HG02759 (cell line): ENCODE data around the gene HERPUD2.
"Not testable (repeated sequence)": the region's sequence is repeated elsewhere in the genome, so short reads cannot be mapped to it uniquely, and the experiment has no call there.

ENCODE experiments used
- ATAC-seq: cut with Tn5 transposase; IDR thresholded peaks from one replicate; pipeline ENCODE4 v1.9.1; 2021; ENCODE audit warnings: mild to moderate bottlenecking, moderate library complexity; ENCODE audit not compliant: unreplicated experiment

HERPUD2 gene

GRCh38 chr7:35714862-35715261 is 19.9 kb upstream of the HERPUD2 start:
- no peak for ATAC-seq

DNA sequence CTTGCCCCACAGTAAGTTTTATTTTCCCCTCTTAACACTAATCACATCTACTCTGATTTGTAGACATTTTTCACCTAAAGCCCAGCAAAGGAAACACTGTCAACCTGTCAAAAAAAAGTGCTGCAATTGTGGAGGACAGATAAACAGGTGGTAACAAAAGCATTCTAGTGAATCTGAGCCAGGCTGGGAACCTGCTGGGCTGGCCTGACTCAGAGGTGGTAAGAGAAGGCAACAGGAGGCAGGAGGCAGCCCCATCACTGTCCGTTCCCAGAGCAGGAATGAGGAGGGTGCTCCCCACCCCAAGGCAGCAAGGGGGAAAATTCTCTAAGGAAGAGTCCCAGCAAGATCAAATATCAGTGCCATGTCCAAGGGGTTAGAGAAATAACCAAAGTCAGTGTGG is 19.5 kb upstream of the HERPUD2 start:
- ATAC-seq = no peak

DNA sequence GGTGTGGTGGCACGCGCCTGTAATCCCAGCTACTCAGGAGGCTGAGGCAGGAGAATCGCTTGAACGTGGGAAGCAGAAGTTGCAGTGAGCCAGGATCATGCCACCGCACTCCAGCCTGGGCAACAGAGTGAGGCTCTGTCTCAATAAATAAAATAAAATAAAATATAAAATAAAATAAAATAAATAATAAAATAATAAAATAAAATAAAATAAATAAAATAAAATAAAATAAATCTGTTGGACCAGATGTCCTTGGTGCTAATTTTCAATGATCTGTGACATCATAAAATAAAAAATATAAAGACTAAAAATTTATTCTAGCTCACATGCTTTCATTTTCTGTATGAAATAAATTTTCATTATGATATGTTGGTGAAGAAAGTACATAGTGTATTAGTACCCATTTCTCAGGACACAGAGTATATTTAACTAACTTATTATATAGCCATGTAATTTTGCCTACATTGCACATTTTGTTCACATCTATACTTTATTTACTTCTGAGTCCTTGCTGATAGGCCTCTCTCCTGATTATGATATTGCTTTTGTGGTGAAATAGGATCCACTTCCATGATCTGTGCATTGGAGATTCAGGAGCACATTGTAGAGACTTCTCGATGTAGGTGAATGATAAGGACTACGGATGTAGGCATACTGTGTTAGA is 17.8 kb upstream of the HERPUD2 start:
- ATAC-seq = no peak

- ATAC-seq = no peak
Measured at GRCh38 chr7:35707422-35707821, 12.5 kb upstream of the HERPUD2 start.

GRCh38 chr7:35705932-35706461 is 11.1 kb upstream of the HERPUD2 start:
- ATAC-seq = no peak

GRCh38 chr7:35704261-35704660 is 9.3 kb upstream of the HERPUD2 start:
- no peak for ATAC-seq

- no peak for ATAC-seq
Measured at GRCh38 chr7:35702541-35702940, 7.6 kb upstream of the HERPUD2 start.

DNA sequence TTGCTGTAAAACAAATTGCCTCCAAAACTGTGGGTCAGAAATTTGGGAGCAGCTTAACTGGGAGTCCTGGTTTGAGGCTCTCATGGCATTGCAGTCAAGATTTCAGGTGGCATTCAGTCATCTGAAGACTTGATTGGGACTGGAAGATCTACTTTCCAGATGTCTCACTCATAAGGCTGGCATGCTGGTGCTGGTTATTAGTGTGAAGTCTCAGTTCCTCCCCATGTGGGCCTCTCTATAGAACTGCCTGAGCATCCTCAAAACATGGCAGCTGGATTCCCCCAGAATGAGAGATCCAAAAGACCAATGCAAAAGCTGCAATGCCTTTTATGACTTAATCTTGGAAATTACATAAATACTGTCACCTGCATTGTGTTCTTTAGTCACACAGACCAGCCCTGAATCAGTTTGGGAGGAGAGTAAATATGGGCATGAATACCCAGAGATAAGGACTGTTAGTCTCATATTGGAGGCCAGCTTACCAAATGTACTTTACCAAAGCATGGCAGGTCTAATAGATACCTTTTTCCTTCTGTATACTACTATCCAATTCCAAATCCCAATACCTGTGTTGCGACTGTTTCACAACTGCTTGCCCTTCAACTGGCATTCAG is 6.5 kb upstream of the HERPUD2 start:
- ATAC-seq = peak; percentile 82

- ATAC-seq = no peak
Measured at GRCh38 chr7:35700865-35701264, 5.9 kb upstream of the HERPUD2 start.

DNA sequence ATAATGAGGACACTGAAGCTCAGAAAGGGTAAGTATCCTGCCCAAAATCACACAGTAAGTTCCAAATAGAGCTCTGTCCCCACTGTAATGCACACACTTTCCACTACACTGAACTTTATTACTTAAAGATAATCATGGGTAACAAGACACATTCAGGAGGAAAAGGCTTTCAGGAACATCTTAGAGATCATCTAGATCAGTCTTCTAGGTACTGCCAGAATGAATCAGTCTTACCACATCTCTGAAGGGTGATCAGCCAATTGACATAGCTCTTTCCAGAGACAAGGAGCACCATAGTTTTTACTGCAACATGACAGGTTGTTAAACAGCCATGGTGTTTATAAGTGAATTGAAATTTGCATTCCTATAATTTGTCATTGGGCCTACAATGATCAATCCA is 5.4 kb upstream of the HERPUD2 start:
- ATAC-seq = no peak

- no peak for ATAC-seq
Measured at GRCh38 chr7:35699796-35700305, 4.9 kb upstream of the HERPUD2 start.

DNA sequence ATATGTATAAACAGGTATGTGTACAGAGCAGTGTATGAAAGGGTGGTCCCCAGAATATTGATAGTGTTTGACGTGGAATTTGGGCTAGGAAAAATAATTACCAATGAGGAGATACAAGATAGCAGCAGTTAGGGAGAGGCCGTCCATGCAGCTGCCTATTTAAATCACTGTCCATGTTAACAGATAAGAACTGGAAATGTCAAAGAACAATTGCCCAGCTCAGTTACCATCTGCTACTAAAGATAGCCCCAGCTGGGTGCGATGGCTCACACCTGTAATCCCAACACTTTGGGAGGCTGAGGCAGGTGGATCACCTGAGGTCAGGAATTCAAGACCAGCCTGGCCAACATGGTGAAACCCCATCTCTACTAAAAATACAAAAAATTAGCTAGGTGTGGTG is 3.4 kb upstream of the HERPUD2 start:
- ATAC-seq = not testable (repeated sequence)

DNA sequence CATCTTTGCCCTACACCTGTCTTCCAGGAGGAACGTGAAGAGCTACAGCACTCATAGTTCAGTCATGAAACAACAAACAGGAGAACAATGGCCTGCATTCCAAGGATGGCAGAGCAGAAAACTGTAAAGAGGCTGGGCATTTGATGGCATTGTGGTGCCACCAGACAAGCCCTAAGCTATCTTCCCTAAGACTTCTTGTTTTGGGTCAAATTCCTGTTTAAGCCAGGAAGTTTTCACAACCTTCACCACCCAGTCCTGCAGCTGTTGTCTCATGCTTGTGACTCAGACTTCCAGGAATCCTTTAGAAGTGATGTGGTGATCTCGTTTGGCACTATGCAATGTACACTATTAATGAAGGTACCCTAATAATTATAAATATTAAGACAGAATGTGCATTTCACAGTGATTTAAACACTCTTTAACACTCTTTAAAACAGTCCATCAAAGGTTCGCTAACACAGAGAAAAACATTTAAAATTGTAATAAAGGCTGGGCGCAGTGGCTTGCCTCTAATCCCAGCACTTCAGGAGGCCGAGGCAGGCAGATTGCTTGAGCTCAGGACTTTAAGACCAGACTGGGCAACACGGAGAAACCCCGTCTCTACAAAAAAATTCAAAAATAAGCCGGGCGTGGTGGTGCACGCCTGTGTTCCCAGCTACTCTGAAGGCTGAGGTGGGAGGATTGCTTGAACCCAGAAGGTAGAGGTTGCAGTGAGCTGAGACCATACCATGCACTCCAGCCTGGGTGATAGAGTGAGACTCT is 2.7 kb upstream of the HERPUD2 start:
- ATAC-seq = no peak

DNA sequence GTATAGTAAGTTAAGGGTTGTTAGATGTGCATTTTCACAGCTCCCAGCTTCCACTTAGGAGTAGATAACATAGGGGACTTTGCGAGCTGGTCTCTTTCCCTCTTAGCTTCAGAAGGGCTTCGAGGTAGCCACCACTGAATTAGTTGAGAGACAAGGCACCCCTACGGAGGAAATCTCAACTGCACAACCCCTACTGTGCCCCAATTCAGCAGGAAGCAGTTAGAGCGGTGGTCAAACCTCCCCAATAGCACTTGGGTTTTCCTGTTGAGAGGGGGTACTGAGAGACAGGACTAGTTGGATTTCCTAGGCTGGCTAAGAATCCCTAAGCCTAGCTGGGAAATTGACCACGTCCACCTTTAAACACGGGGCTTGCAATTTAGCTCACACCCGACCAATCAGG is 1.1 kb upstream of the HERPUD2 start:
- no peak for ATAC-seq

GRCh38 chr7:35695473-35695850 is 527 bp upstream of the HERPUD2 start:
- ATAC-seq = peak; percentile 2

DNA sequence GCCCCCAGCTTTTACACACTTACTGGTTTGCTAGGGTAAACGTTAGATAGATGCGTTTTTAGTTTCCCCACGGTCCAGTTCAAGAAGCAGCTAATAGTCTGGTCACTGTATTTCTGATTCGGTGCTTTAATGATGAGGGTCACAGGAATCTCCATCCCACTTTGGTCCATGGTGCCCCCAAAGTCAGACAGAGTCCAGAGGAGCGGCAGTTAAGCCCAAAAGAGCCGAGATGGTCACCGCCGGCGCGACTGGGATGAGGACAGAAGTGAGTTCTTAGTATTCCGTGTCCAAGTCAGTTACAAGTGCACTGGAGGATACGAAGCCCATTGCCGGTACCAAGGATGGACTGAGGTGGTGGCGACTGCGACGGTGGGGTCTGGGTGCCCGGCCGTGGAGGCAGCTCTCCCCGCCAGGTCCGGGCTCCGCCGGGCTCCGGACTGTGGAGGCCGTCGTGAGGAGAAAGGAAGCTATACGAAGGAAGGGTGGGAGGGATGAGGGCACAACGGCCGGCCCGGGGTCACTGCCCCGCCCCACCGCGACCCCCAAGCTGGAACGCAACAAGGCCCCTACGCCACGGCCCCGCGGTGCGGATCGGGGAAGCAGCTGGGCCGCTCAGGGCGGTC is 663 bp downstream of the HERPUD2 start:
- peak; percentile 23 for ATAC-seq

DNA sequence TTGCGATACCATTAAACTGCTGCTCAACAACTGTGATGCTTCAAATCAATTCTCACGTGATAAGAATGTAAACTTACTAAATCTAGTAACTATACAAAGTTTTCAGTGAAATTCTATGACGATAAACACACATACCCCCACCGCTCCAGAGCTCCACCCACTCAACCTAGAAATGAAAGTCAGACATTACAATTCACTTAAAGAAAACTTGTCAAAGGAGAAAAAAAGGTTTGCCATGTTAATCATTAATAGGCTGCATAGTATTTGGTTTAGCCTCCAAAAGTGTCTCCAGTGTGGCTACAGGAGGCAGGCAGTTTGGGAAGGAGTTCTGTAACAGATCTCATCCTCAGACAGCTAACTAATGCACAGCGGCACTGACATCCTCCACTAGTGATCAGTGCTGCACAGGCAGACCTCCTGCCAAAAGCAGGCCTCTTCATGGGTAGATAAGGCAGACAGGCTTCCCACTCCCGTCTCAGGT is 3.1 kb downstream of the HERPUD2 start:
- no peak for ATAC-seq

DNA sequence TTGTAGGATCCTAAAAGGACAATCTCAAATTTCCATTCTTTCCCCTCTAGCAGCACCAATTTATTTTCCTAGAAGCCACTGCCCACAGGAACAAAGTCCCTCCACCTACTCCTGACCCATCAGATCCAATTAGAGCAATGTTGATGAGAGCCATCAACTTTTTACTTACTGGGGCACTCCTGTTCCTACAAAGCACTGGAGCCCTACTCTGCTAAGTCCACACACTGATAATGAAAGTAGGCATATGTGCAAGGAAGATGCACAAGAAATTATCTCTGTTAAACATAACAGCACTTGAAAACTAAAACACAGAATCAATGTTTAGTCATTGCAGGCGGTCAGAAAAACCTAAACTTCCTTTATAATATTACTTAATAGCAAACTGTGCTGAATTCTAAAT is 3.6 kb downstream of the HERPUD2 start:
- ATAC-seq = no peak

DNA sequence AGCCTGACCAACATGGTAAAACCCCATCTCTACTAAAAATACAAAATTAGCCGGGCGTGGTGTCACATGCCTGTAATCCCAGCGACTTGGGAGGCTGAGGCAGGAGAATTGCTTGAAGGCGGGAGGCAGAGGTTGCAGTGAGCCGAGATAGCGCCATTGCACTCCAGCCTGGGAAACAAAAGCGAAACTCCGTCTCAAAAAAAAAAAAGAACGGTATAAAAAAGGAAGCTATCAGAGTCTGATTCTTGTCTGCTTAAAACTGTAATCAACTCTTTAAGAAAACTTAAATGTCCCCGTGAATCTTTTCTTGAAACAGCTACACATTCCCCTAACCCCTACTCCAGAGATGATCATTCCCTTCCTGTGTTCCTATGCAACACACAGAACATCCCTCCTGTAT is 4.3 kb downstream of the HERPUD2 start:
- not testable (repeated sequence) for ATAC-seq

DNA sequence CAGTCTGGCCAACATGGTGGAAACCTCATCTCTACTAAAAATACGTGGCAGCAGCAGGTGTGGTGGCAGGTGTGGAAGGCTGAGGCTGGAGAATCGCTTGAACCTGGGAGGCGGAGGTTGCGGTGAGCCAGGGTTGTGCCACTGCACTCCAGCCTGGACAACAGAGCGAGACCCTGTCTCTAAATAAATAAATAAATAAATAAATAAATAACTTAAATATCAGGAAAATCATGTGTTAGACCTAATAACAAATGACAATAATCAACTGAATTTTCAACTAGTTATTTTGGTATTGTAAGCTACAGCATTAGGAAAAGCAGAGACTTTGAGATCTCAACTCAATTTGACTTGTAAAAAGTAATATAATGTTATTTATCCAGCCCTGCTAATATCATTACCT is 9.2 kb downstream of the HERPUD2 start:
- ATAC-seq = no peak
